Panc1 (cell line): ENCODE measurements around the gene ASAH2.

Experiments
- CTCF ChIP-seq: fragments of 450-650 bp; IDR thresholded peaks from 2 replicates; pipeline ENCODE4 v1.5.1; 2017; ENCODE audit warnings: mild to moderate bottlenecking
- POLR2AphosphoS5 ChIP-seq: IDR thresholded peaks from 2 replicates; pipeline ENCODE4 v1.6.1; 2012; ENCODE audit warnings: mild to moderate bottlenecking, low read depth, low read length, moderate library complexity
- REST ChIP-seq, 2 experiments: IDR thresholded peaks; 2 replicates each; pipeline ENCODE4 v1.6.1; 2011 to 2012; ENCODE audit warnings: low read depth in 2 of 2, control low read depth in 1 of 2, low read length in 1 of 2, mild to moderate bottlenecking in 1 of 2, moderate library complexity in 1 of 2; ENCODE audit not compliant: insufficient read depth in 1 of 2
- SIN3A ChIP-seq: IDR thresholded peaks from 2 replicates; pipeline ENCODE4 v1.6.1; 2012; ENCODE audit warnings: low read depth, mild to moderate bottlenecking, low read length, moderate library complexity, borderline replicate concordance; ENCODE audit not compliant: insufficient read depth
- TCF7L2 ChIP-seq: IDR thresholded peaks from 2 replicates; pipeline ENCODE4 v1.6.1; 2011; ENCODE audit warnings: mild to moderate bottlenecking, low read depth, low read length, inconsistent platforms

GRCh38 chr10:50286517-50286916, 35.2 kb upstream of the ASAH2 start:
- TF ChIP-seq CTCF (no peak), POLR2AphosphoS5 (no peak), REST (IDR thresholded peaks at IDR 0.05; ENCODE audit: insufficient read depth in 1 of 2, low read depth in 2 of 2, low read length in 1 of 2) (no peak), SIN3A (no peak), TCF7L2 (no peak)
